Measurements from ENCODE around the gene SMIM15. TPM values are rescaled to one million over a fixed set of nuclear protein-coding genes. Genes with fewer than 3 reads are reported as not detected.
A peak's percentile ranks its signal among the peaks of the same experiment; 100 is the strongest.

Gene SMIM15
- total and polyA plus RNA-seq, 12 donors = 16.5 to 26.1 (median 22.1) TPM

- intact Hi-C loops (cut with DNase I) = no loop called here
These were observed 22.3 kb downstream of the SMIM15 start for GRCh38 chr5:61139931-61140330.

GRCh38 chr5:61139094-61139873 lies 23.0 kb downstream of the SMIM15 start:
- H3K36me3 ChIP-seq = no peaks in the 10 kb centered on the region
- H3K9me3 ChIP-seq = no peaks in the 10 kb centered on the region
- H3K27me3 ChIP-seq = no peaks in the 10 kb centered on the region
- intact Hi-C loops (cut with DNase I) = no loop called here
- ATAC-seq = no peak
- no peak for DNase-seq
- 82 to 85% methylated on average over 5 of the region's 5 CpGs for WGBS, 2 donors
- H3K4me3 ChIP-seq = no peak overlapping the region
- no peak overlapping the region for H3K27ac ChIP-seq
- no peaks in the 10 kb centered on the region for H3K4me1 ChIP-seq
- peak in 1 of 9 donors; percentile 20 for TF ChIP-seq CTCF (IDR thresholded peaks at IDR 0.05)

More at GRCh38 chr5:61139931-61140330, 22.3 kb downstream of the SMIM15 start:
- no peaks in the 10 kb centered on the region for H3K9me3 ChIP-seq
- DNase-seq (no peak), ATAC-seq (no peak)
- H3K36me3 ChIP-seq = no peaks in the 10 kb centered on the region
- H3K4me1 ChIP-seq = no peaks in the 10 kb centered on the region
- TF ChIP-seq CTCF (IDR thresholded peaks at IDR 0.05) = no peak
- WGBS, 2 donors = 93 to 97% methylated on average over 4 of the region's 4 CpGs
- no peaks in the 10 kb centered on the region for H3K27me3 ChIP-seq
- no peak overlapping the region for H3K4me3 ChIP-seq
- H3K27ac ChIP-seq = no peak overlapping the region

- Histone ChIP-seq H3K9me3 (no peaks in the 10 kb centered on the region), H3K4me1 (no peaks in the 10 kb centered on the region), H3K27me3 (no peaks in the 10 kb centered on the region), H3K27ac (no peak overlapping the region), H3K36me3 (no peaks in the 10 kb centered on the region), H3K4me3 (no peak overlapping the region)
- intact Hi-C loops (cut with DNase I) = no loop called here
- ATAC-seq (no peak), DNase-seq (no peak)
- 92 to 96% methylated on average over 1 of the region's 1 CpG for WGBS, 2 donors
- TF ChIP-seq CTCF (IDR thresholded peaks at IDR 0.05) = no peak
These were observed 24.4 kb downstream of the SMIM15 start for GRCh38 chr5:61137835-61138234.

- Histone ChIP-seq H3K9me3 (no peaks in the 10 kb centered on the region), H3K27me3 (no peaks in the 10 kb centered on the region), H3K4me3 (no peak overlapping the region), H3K36me3 (no peaks in the 10 kb centered on the region), H3K4me1 (no peaks in the 10 kb centered on the region), H3K27ac (no peak overlapping the region)
- no peak for DNase-seq
- WGBS, 2 donors = 85 to 95% methylated on average over 1 of the region's 1 CpG
- no peak for TF ChIP-seq CTCF (IDR thresholded peaks at IDR 0.05)
- intact Hi-C loops (cut with DNase I) = no loop called here
- ATAC-seq = no peak
These were observed 29.7 kb downstream of the SMIM15 start for GRCh38 chr5:61132559-61132958.

Measured in heart right ventricle (tissue), 16 donors.